ENCODE results near the gene KCNMB4.

Gene KCNMB4

DNA sequence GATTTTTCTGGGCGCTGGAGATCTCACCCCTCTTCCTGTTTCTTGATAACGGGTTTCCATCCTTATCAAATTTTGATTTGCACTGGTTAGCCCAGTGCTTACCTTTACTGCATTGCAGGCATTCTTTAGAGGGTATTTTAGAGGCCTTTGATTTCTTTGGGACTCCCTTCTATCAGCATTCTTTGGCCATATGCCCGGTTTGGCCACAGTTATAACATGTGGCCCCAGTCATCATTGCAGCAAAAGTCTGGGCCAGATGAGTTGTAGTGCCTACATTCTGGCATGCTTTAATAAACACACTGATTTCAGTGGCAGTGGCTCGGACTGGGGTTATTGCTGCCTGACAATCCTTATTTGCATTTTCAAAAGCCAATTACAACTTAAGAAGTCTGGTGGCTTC lies 82.3 kb downstream of the KCNMB4 start:
- DNase-seq, result no peak

DNA sequence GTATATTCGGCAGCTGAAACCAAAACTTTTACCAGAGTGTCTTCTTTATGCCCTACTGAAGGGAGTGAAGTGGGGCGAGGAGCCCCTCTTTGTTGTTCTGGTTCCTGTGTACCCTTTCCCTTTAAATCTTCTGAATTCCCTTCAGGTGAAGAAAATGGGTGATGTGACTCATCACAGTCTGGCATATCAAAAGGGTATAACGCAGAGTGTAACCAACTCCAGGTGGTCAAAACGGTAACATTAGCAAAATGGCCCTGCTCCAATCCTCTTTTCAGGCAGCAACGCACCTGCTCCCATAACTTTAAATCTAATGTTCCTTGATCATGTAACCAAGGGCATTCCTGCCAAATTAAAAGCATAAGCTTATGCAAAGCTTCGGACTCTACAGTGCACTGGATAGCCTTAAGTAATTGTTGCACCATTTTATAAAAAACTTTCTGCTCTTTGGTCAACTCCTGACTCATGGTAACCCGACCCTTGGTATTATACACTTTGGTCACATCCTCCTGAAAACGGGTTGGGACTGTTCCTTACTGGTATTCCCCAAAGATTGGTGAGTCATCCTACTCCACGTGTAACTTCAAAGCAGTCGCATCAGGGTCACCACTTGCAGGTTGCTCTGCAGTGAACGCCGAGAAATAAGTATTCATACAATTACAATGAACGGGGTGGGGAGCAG lies 83.1 kb downstream of the KCNMB4 start:
- no peak for DNase-seq

DNA sequence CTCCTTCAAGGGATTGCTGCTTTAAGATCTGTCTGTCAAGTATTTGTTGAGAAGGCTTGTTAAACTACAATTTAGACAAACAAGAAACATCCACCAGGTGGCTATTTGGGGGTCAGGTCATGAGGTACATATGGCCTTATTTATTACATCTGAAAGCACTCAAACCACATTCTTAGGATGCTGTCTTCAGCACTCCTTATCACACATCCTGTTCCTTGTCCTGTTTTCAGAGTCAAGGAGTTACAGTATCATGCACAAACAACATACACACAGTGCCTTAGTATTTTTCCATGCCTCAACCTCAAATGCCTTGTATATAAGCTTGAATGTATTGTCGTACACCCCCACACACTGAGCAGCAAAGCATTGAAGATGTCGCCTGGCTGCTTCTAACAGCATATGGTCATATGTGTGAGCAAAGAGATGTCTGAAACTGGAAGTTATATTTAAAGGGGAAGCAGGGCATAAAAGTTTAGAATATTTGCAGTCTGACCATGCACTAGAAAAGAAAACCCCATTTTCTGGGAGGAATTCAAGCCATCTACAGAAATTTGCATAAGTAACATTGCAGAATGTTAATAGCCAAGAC lies 83.8 kb downstream of the KCNMB4 start:
- DNase-seq, result no peak

DNA sequence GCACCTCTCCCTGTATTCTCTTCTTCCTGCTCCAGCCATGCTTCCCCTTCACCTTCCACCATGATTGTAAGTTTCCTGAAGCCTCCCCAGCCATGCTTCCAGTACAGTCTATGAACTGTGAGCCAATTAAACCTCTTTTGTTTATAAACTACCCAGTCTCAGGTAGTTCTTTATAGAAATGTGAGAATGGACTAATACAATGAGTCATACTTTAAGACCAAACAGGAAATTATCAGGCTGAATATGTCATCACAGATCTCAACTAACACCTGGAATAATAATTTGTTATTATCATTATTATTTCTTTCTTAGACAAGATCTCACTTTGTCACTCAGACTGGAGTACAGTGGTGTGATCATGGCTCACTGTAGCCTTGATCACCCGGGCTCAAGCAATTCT lies 85.4 kb downstream of the KCNMB4 start:
- DNase-seq, result no peak

DNA sequence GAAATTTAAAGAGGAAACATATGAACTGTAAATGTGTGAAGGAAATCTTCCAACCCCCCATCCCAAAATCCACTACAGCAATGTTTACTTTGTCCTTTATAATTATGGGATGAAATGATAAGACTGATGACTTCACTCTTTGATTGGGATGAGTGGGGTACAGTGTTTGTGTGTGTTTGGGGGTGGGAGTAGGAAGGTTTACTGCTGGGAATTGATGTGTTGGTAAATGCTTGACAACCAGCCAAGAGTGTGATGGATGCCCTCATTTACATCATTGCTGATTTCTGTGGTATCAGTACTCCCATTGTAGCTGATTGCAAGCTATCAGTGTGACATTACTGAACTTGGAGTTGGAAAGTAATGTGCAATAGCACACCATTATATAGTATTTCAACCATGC lies 90.9 kb downstream of the KCNMB4 start:
- no peak for DNase-seq

DNA sequence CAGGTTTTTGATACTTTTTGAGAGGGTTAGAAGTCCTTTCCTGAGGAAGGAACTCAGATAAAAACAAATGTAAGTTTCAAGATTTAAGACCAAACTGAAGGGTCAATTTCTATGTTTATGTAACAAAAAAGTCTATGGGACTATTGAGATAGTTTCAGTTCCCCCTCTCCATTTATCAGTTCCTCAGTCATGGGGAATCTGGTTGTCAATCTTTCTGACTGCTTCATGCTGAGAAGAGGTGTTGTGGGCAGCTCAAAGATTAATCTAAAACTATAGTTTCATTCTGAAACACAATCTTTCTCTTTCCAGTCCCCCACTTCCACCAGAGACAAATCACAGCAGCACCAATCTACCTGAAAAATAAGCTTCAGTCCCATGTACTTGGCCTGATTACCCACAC lies 93.7 kb downstream of the KCNMB4 start:
- DNase-seq, result no peak

DNA sequence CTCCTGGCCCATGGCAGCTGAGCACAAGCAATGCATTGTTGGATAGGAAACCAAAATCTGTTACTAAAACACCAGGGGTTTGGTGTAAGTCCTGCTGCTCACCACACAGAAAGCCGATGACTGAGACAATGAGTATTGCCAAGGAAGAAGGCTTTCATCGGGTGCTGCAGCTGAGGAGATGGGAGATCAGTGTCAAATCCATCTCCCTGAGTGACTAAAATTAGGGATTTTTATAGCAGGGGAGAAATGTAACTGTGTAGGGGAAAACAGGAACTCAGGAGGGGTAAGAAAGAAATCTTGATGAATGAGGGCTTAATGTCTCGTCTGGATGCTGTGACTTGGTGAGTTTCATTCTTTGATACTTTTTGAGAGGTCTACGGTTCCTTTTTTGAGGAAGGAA lies 97.9 kb downstream of the KCNMB4 start:
- DNase-seq, result no peak

DNA sequence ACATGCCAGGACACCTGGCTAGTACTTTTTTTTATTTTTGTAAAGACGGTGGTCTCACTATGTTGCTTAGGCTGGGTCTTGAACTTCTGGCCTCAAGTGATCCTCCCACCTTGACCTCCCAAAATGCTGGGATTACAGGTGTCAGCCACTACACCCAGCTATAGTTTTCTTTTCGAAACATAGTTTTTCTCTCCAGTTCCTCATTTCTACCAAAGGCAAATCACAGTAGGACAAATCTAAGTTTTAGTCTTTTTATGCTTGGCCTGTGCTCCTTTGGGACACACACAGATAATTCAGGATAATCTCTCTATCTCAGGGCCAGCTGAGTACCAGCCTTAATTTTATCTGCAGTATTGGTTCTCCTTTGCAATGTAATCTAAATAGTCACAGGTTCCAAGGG lies 100.7 kb downstream of the KCNMB4 start:
- no peak for DNase-seq

DNA sequence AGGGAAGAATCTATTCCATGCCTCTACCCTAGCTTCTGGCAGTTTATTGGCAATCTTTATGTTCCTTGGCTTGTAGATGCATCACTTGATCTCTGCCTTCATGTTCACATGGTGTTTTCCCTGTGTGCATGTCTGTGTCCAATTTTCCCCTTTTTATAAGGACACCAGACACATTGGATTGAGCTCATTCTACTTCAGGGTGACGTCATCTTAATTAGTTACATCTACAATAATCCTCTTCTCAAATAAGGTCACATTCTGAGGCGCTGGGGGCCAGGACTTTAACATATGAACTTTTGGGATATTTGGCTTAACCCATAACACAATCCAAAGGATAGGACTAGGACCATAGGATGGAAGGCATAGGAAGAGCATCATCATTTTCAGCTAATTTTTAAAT lies 101.4 kb downstream of the KCNMB4 start:
- DNase-seq, result no peak

DNA sequence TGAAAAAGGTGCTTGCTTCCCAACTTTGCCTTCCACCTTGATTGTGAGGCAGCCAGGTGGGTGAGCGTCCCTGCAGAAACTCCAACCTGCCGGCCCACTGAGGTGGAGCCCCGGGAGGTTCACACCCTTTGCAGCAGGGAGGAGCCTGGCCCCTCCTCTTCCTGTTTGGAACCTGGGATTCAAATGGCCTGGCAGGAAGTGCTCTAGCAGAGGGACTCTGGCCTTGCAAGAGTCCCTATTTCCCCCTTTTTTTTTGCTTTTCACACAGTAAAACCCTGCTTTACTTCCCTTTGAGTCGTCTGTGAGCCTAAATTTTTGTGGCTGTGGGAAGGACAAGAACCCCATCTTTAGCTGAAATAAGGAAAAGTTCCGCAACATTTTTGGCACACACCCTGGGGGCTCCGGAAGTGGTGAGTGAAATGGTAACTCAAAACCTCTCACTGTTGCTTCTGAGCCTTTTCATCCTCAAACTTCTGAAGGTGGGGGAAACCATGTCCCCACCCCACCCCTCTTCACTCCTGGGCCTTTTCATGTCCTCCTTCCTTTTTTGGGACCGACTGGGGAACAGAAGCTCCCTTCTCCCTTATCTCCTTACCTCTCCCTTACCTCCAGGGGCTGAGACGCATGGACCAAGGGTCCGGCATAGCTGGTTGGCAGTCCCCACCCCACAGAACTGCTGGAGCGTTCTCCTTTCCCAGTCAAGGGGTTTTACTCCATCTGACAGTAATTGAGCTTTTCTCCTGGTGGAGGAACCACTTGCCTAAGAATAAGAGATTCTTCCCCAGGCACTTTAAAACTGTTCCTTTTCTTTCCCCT lies 102.0 kb downstream of the KCNMB4 start:
- DNase-seq, result no peak

DNA sequence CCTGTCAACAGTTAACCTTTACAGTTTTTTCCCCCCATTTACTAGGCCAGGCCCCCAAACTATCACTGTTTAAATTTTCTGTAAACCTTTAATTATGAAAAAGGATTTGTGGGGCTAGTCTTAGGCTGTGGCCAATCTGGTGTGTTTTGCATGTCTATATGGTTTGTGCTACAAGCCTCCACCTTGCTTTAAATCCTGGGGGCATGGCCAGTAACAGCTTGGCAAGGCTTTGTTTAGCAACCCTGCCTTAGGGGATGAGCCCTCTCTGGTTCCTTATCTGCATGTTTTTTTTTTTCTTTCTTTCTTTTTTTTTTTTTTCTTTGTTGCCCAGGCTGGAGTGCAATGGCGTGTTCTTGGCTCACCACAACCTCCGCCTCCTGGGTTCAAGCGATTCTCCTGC lies 102.7 kb downstream of the KCNMB4 start:
- DNase-seq, result no peak

DNA sequence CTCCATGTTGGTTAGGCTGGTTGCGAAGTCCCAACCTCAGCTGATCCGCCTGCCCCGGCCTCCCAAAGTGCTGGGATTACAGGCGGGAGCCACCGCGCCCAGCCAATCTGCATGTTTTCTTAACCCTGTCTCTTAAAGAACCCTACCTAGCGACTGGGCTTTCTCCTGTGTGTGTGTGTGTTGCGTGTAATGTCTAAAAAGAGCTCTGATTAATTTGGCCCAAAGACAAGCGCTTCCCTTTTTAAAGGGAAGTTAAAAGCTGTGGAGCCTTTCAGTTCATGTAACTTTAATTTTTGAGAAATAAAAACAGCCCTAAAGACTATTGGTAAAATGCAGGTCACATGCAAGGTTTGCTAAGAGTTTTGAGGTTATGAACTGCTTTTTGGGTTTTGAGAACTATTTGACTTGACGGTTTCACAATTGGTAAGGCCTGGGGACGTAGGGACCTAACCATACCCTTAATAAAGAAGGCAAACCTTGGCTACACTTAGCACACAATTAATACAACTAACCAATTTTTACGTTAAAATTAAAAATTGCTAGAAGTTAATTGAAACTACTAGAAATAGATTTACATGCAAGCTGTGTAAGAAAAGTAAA lies 103.2 kb downstream of the KCNMB4 start:
- no peak for DNase-seq

DNA sequence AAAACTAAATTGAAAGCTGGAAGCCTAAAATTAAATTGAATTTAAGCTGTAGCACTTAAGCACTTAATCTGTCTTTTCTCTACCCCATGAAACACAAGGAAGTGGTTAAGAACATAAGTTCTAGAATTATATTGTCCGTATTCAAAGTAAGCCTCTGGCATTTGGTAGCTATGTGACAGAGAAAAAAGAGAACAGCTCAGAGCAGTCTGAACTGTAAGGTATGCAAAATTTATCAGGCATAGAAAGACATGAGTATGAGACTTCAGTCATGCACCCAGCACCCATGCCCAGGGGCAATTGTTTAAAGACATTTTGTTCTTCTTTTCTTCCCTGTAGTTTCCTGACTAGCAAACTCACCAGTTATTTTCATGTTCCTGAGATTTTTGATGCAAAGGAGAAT lies 116.7 kb downstream of the KCNMB4 start:
- no peak for DNase-seq

All from activated CD4-positive, alpha-beta T cell treated with anti-CD3 and anti-CD28 coated beads, Interleukin-2, Interleukin-6, amounts not matched to agents 100 ng/mL and 50 ng/mL, durations not matched to agents 16 hours and 8 hours (primary cell).